ENCODE measurements around the gene GDPD3. TPM values are rescaled to one million over a fixed set of nuclear protein-coding genes. Genes with fewer than 3 reads are reported as not detected.

GDPD3 gene
- total RNA-seq = 1.9 to 3.2 TPM (median 2.2 TPM) in 3 replicates
- long read RNA-seq, partial matches to known transcripts = 0 of 2 reads
- long read RNA-seq, other reads (novel, unspliced or antisense) = 2 of 2 reads

DNA sequence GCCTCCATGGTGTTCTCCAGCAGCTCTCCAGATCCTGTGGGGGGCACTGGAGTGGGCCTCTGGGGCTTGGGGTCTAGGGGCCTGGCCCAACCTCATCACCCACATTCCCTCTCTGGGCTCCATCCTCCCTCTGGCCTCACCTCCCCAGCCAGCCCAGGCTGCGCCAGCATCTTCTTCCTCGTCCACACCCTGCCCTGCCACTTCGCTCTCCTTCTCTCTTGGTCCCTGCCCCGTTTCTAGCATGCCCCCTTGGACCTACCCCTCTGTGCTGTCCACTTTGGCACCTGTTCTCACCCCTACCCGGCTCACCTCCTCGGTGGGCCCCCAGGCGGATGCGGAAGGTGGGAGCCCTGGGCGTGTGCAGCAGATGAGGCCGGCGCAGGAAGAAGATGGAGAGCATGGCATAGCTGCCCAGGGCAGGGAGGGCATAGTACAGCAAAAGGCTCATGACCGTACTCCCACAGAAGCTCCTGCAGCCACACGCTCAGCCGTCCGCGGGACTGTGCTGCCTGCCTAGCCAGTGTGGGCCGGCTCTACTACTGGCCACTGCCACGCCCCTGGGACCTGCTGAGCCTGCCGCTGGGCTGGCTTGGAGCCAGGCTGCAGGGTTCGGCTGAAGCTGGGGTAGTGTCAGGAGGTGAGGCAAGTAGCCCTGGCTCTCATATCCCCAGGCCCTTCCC, at the start of gene GDPD3:
Gene GDPD3 (minus strand): TSS at position 507 of the 680 bp plus-strand sequence. CDS start 59 bp downstream, at position 448.
- H3K36me3 Mint-ChIP-seq (ENCODE audit: low read depth) = peaks cover 8% of the 10 kb centered on the region
- no peak within 1 kb of the TSS for H3K4me3 Mint-ChIP-seq (ENCODE audit: unreplicated experiment)
- no peaks in the 10 kb centered on the region for H3K9me3 Mint-ChIP-seq (ENCODE audit: low read depth)
- DNase-seq (ENCODE audit: low spot score) = no peak
- peaks cover 9% of the 10 kb centered on the region for H3K4me1 Mint-ChIP-seq (ENCODE audit: low read depth)
- TF ChIP-seq, protein P1, sequence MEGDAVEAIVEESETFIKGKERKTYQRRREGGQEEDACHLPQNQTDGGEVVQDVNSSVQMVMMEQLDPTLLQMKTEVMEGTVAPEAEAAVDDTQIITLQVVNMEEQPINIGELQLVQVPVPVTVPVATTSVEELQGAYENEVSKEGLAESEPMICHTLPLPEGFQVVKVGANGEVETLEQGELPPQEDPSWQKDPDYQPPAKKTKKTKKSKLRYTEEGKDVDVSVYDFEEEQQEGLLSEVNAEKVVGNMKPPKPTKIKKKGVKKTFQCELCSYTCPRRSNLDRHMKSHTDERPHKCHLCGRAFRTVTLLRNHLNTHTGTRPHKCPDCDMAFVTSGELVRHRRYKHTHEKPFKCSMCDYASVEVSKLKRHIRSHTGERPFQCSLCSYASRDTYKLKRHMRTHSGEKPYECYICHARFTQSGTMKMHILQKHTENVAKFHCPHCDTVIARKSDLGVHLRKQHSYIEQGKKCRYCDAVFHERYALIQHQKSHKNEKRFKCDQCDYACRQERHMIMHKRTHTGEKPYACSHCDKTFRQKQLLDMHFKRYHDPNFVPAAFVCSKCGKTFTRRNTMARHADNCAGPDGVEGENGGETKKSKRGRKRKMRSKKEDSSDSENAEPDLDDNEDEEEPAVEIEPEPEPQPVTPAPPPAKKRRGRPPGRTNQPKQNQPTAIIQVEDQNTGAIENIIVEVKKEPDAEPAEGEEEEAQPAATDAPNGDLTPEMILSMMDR (IDR thresholded peaks at IDR 0.05) = peak; percentile 15
- peak within 1 kb of the TSS; percentile 73 for H3K27ac Mint-ChIP-seq (ENCODE audit: unreplicated experiment)
- no peaks in the 10 kb centered on the region for H3K27me3 Mint-ChIP-seq (ENCODE audit: low read depth)

- TF ChIP-seq, protein P1 (IDR thresholded peaks at IDR 0.05) = no peak
- H3K27ac Mint-ChIP-seq (ENCODE audit: unreplicated experiment) = no peak overlapping the region
- no peaks in the 10 kb centered on the region for H3K36me3 Mint-ChIP-seq (ENCODE audit: low read depth)
- no peaks in the 10 kb centered on the region for H3K27me3 Mint-ChIP-seq (ENCODE audit: low read depth)
- DNase-seq (ENCODE audit: low spot score) = no peak
- H3K4me3 Mint-ChIP-seq (ENCODE audit: unreplicated experiment) = no peak overlapping the region
- no peaks in the 10 kb centered on the region for H3K4me1 Mint-ChIP-seq (ENCODE audit: low read depth)
- H3K9me3 Mint-ChIP-seq (ENCODE audit: low read depth) = no peaks in the 10 kb centered on the region
These were observed 43.9 kb upstream of the GDPD3 start for GRCh38 chr16:30157214-30157613.

DNA sequence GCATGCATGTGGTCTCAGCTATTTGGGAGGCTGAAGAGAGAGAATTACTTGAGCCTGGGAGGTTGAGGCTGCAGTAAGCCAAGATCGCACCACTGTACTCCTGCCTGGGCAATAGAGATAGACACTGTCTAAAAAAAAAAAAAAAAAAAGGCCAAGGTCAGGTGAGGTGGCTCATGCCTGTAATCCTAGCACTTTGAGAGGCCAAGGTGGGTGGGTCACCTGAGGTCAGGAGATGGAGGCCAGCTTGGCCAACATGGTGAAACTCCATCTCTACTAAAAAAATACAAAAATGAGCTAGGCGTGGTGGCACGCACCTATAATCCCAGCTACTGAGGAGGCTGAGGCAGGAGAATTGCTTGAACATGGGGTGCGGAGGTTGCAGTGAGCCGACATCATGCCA, 41.9 kb upstream of the GDPD3 start:
- H3K27me3 Mint-ChIP-seq (ENCODE audit: low read depth) = no peaks in the 10 kb centered on the region
- H3K36me3 Mint-ChIP-seq (ENCODE audit: low read depth) = no peaks in the 10 kb centered on the region
- no peak overlapping the region for H3K4me3 Mint-ChIP-seq (ENCODE audit: unreplicated experiment)
- H3K9me3 Mint-ChIP-seq (ENCODE audit: low read depth) = peaks cover under 1% of the 10 kb centered on the region
- H3K27ac Mint-ChIP-seq (ENCODE audit: unreplicated experiment) = no peak overlapping the region
- TF ChIP-seq, protein P1 (IDR thresholded peaks at IDR 0.05) = no peak
- no peak for DNase-seq (ENCODE audit: low spot score)
- no peaks in the 10 kb centered on the region for H3K4me1 Mint-ChIP-seq (ENCODE audit: low read depth)

DNA sequence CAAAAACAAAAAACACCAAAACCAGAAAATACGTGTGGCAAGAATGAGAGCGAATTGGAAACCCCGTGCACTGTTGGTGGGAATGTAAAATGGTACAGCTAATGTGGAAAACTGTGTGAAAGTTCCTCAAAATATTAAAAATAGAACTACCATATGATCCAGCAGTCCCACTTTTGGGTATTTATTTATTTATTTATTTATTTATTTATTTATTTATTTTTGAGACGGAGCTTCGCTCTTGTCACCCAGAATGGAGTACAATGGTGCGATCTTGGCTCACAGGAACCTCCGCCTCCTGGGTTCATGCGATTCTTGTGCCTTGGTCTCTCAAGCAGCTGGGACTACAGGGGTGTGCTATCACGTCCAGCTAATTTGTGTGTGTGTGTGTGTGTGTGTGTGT, 39.2 kb upstream of the GDPD3 start:
- H3K4me3 Mint-ChIP-seq (ENCODE audit: unreplicated experiment) = no peak overlapping the region
- no peaks in the 10 kb centered on the region for H3K27me3 Mint-ChIP-seq (ENCODE audit: low read depth)
- H3K4me1 Mint-ChIP-seq (ENCODE audit: low read depth) = no peaks in the 10 kb centered on the region
- peaks cover 12% of the 10 kb centered on the region for H3K9me3 Mint-ChIP-seq (ENCODE audit: low read depth)
- no peak for DNase-seq (ENCODE audit: low spot score)
- H3K36me3 Mint-ChIP-seq (ENCODE audit: low read depth) = peaks cover 2% of the 10 kb centered on the region
- H3K27ac Mint-ChIP-seq (ENCODE audit: unreplicated experiment) = no peak overlapping the region
- TF ChIP-seq, protein P1 (IDR thresholded peaks at IDR 0.05) = no peak

GRCh38 chr16:30151091-30151490, 37.8 kb upstream of the GDPD3 start:
- H3K27ac Mint-ChIP-seq (ENCODE audit: unreplicated experiment) = no peak overlapping the region
- peaks cover 2% of the 10 kb centered on the region for H3K36me3 Mint-ChIP-seq (ENCODE audit: low read depth)
- H3K4me1 Mint-ChIP-seq (ENCODE audit: low read depth) = no peaks in the 10 kb centered on the region
- no peaks in the 10 kb centered on the region for H3K27me3 Mint-ChIP-seq (ENCODE audit: low read depth)
- H3K4me3 Mint-ChIP-seq (ENCODE audit: unreplicated experiment) = no peak overlapping the region
- peaks cover 12% of the 10 kb centered on the region for H3K9me3 Mint-ChIP-seq (ENCODE audit: low read depth)
- TF ChIP-seq, protein P1 (IDR thresholded peaks at IDR 0.05) = no peak
- DNase-seq (ENCODE audit: low spot score) = no peak
